HCT116 (cell line): ENCODE measurements around the gene FNIP2.

Experiments used
- EGR1 ChIP-seq: IDR thresholded peaks from 2 replicates; pipeline ENCODE4 v1.6.1; 2012; ENCODE audit warnings: low read depth
- ELF1 ChIP-seq: IDR thresholded peaks from 2 replicates; pipeline ENCODE4 v1.6.1; 2012; ENCODE audit warnings: low read depth, borderline replicate concordance
- JUND ChIP-seq: IDR thresholded peaks from 2 replicates; pipeline ENCODE4 v1.6.1; 2012
- POLR2A ChIP-seq: IDR thresholded peaks from 2 replicates; pipeline ENCODE4 v1.7.0; 2011; ENCODE audit warnings: borderline replicate concordance; ENCODE audit not compliant: insufficient read depth, insufficient read length; ENCODE audit errors: extremely low read depth
- TCF7L2 ChIP-seq: IDR thresholded peaks from 2 replicates; pipeline ENCODE4 v1.7.0; 2011; ENCODE audit warnings: borderline replicate concordance, inconsistent platforms; ENCODE audit not compliant: insufficient read depth, insufficient read length; ENCODE audit errors: extremely low read depth
- TF ChIP-seq, protein P1 (sequence below), 3 experiments: fragments of 200-600 bp in 1 of 3; sonication (generic) in 1 of 3; IDR thresholded peaks in 2 of 3; conservative IDR thresholded peaks in 1 of 3; 2 replicates each; pipeline ENCODE4 v1.5.1; 2012 to 2017; ENCODE audit warnings: low read depth in 2 of 3, low read length in 2 of 3, antibody characterized with exemption in 1 of 3, borderline replicate concordance in 1 of 3, control low read depth in 1 of 3, mild to moderate bottlenecking in 1 of 3, mixed read lengths in 1 of 3, mixed run types in 1 of 3, moderate library complexity in 1 of 3; ENCODE audit not compliant: insufficient read depth in 1 of 3

DNA sequence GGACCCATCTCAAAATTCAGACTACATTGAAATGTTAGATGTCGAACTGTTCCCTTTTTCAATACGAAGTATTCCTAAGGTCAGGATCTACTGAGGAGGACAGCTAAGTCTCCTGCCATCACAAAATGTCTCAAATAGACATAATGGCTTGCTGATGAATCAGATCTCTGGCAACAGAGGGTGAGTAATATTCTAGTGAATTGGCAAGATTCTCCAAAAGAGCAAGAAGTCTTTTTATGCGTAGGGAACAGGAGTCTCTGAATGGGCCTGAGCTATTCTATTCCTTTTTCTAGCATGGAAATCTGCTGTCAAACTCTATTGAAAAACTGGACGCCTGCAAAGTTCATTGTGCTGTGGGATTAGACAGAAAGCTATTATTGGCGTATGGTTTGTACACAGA is 145.4 kb downstream of the FNIP2 start:
- TF ChIP-seq POLR2A (no peak), ELF1 (no peak), TCF7L2 (no peak), JUND (no peak), EGR1 (no peak)
- TF ChIP-seq, protein P1, sequence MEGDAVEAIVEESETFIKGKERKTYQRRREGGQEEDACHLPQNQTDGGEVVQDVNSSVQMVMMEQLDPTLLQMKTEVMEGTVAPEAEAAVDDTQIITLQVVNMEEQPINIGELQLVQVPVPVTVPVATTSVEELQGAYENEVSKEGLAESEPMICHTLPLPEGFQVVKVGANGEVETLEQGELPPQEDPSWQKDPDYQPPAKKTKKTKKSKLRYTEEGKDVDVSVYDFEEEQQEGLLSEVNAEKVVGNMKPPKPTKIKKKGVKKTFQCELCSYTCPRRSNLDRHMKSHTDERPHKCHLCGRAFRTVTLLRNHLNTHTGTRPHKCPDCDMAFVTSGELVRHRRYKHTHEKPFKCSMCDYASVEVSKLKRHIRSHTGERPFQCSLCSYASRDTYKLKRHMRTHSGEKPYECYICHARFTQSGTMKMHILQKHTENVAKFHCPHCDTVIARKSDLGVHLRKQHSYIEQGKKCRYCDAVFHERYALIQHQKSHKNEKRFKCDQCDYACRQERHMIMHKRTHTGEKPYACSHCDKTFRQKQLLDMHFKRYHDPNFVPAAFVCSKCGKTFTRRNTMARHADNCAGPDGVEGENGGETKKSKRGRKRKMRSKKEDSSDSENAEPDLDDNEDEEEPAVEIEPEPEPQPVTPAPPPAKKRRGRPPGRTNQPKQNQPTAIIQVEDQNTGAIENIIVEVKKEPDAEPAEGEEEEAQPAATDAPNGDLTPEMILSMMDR (IDR thresholded peaks at IDR 0.05 in 2 of 3, conservative IDR thresholded peaks at IDR 0.05 in 1 of 3; ENCODE audit: borderline replicate concordance in 1 of 3, insufficient read depth in 1 of 3, low read depth in 2 of 3, low read length in 2 of 3) = no peak
